Upper lobe of right lung (tissue), 1 donor: ENCODE measurements around the gene STT3A. TPM values are rescaled to one million over a fixed set of nuclear protein-coding genes. Genes with fewer than 3 reads are reported as not detected.

Experiments used
- ATAC-seq: fragments of 200-7000 bp; cut with Tn5 transposase; one replicate; pipeline ENCODE4 v1.9.1; 2020; ENCODE audit warnings: mild to moderate bottlenecking, moderate library complexity
- DNase-seq: peaks from one replicate; pipeline ENCODE4 v3.0.0-alpha.2; 2020
- H3K27ac ChIP-seq: fragments of 200-600 bp; one replicate; pipeline ENCODE4 v1.8.0; 2022
- H3K27me3 ChIP-seq: fragments of 200-600 bp; one replicate; pipeline ENCODE4 v1.8.0; 2022; ENCODE audit warnings: mild to moderate bottlenecking
- H3K36me3 ChIP-seq: fragments of 200-600 bp; one replicate; pipeline ENCODE4 v1.8.0; 2022
- H3K4me1 ChIP-seq: fragments of 200-600 bp; one replicate; pipeline ENCODE4 v1.8.0; 2022
- H3K4me3 ChIP-seq: fragments of 200-600 bp; one replicate; pipeline ENCODE4 v1.8.0; 2022; ENCODE audit warnings: mild to moderate bottlenecking
- H3K9me3 ChIP-seq: fragments of 200-600 bp; one replicate; pipeline ENCODE4 v1.8.0; 2022
- CTCF ChIP-seq: fragments of 200-600 bp; IDR thresholded peaks from one replicate; pipeline ENCODE4 v1.8.0; 2022; ENCODE audit warnings: antibody characterized with exemption
- intact Hi-C: fragments of 100-400 bp; cut with DNase I; formaldehyde crosslinking; loops from one replicate; pipeline ENCODE4 v1.11.0; 2022
- total RNA-seq: library from RNA; stranded (reverse); fragmentation: NEBNext Ultra II Directional; extraction: Animal tissue kit (Norgen Biotek cat#: 25700); gene quantifications from one replicate; pipeline ENCODE4 v1.2.1, GENCODE V29; 2021
- donor health status: DM: no; HTN: yes; CAD: no; lungs with severe emphysema.

The STT3A gene
- total RNA-seq, 1 donor from 2014 or later, result 131 TPM

DNA sequence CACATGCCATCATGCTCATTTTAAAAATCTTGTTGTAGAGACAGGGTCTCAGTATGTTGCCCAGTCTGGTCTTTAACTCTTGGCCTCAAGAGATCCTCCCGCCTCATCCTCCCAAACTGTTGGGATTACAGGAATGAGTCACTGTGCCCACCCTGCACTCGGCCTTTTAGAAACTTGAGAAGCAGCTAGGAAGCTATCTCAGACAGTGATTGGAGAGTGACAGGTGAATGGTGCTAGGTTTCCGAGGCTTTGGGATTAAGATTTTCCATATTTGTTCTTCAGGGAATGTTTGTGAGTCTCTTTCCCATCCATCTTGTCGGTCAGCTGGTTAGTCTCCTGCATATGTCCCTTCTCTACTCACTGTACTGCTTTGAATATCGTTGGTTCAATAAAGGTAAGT, 12.8 kb upstream of the STT3A start:
- H3K4me1 ChIP-seq, result no peaks in the 10 kb centered on the region
- H3K27me3 ChIP-seq, result no peaks in the 10 kb centered on the region
- intact Hi-C loops, result no loop called here

DNA sequence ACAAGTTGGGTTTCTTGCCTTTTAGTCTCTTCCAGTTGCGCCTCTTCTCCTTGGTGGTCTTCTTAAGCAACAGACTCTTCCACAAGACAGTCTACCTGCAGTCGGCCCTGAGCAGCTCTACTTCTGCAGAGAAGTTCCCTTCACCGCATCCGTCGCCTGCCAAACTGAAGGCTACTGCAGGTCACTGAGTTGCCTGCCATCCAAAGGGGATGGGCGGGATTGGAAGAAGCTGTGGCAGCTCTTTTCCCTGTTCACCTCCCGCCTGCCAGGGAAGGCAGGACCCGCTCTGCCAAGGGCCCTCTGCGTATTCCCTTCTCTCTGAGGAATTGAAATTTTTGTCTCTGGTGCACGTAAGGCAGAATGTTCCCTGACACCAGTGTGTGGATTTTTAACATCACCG, 9.2 kb upstream of the STT3A start:
- ATAC-seq, result no peak
- Histone ChIP-seq H3K36me3 (peaks cover 61% of the 10 kb centered on the region), H3K4me3 (no peak overlapping the region), H3K4me1 (no peaks in the 10 kb centered on the region), H3K27me3 (no peaks in the 10 kb centered on the region), H3K9me3 (no peaks in the 10 kb centered on the region), H3K27ac (no peak overlapping the region)
- no peak for DNase-seq
- TF ChIP-seq CTCF, result no peak
- intact Hi-C loops, result no loop called here

More for the DNA sequence above, 12.8 kb upstream of the STT3A start:
- Histone ChIP-seq H3K4me3 (no peak overlapping the region), H3K36me3 (peaks cover 98% of the 10 kb centered on the region), H3K9me3 (no peaks in the 10 kb centered on the region), H3K27ac (no peak overlapping the region)
- no peak for ATAC-seq
- TF ChIP-seq CTCF, result no peak
- no peak for DNase-seq

DNA sequence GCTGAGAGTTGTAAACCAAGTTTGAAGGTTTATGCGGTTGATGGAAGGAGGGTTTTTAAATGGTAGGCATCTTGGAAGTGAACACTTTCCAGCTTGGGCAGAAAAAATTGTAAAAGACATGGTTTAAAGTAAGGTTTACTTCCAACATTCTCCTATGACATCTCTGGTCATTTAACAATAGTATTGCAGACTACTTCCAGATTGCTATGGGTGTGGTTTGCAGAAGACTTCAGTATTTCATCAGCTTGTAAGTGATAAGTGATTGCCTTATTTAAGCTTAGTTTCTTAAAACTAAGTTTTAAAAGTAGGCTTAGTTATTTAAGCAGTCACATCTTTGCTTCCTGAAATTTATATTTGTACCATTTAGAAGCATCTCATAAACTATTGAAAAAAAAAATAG, 7.2 kb upstream of the STT3A start:
- no peaks in the 10 kb centered on the region for H3K4me1 ChIP-seq
- DNase-seq (no peak), ATAC-seq (no peak)
- H3K9me3 ChIP-seq, result no peaks in the 10 kb centered on the region
- no peak overlapping the region for H3K4me3 ChIP-seq
- H3K27me3 ChIP-seq, result no peaks in the 10 kb centered on the region
- H3K36me3 ChIP-seq, result peaks cover 41% of the 10 kb centered on the region
- intact Hi-C loops, result no loop called here
- TF ChIP-seq CTCF, result no peak
- H3K27ac ChIP-seq, result no peak overlapping the region

- intact Hi-C loops, result no loop called here
- H3K27ac ChIP-seq, result no peak overlapping the region
- no peak for TF ChIP-seq CTCF
- DNase-seq, result no peak
- peaks cover 29% of the 10 kb centered on the region for H3K36me3 ChIP-seq
- no peak for ATAC-seq
- H3K4me1 ChIP-seq, result no peaks in the 10 kb centered on the region
- no peaks in the 10 kb centered on the region for H3K9me3 ChIP-seq
- no peak overlapping the region for H3K4me3 ChIP-seq
- no peaks in the 10 kb centered on the region for H3K27me3 ChIP-seq
Observed at GRCh38 chr11:125586623-125587022, 6.0 kb upstream of the STT3A start.

GRCh38 chr11:125587480-125587879, 5.2 kb upstream of the STT3A start:
- H3K27me3 ChIP-seq, result no peaks in the 10 kb centered on the region
- intact Hi-C loops, result no loop called here
- no peak for TF ChIP-seq CTCF
- no peak for DNase-seq
- no peaks in the 10 kb centered on the region for H3K9me3 ChIP-seq
- peaks cover 21% of the 10 kb centered on the region for H3K36me3 ChIP-seq
- no peaks in the 10 kb centered on the region for H3K4me1 ChIP-seq
- ATAC-seq, result no peak
- no peak overlapping the region for H3K27ac ChIP-seq
- no peak overlapping the region for H3K4me3 ChIP-seq

DNA sequence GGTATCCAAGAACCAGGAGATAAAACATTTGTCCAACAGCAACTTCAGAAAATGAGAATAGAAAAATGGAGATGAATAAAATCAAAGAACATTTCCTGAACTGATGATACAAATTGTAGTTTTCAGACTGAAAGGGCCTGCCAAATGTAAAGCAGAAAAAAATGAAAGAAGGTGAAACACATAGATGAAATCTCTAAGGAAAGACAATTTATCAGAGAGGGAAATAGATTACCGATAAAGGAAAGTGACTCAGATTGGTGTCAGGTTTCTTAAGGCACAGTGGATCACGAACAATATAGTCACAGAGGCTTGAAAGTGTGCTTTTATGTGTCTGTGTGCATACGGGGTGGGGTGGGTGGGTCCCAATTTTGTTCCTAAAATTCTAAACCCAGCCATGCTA, 4.1 kb upstream of the STT3A start:
- Histone ChIP-seq H3K9me3 (no peaks in the 10 kb centered on the region), H3K4me1 (peaks cover 3% of the 10 kb centered on the region), H3K27ac (no peak overlapping the region), H3K4me3 (no peak overlapping the region), H3K27me3 (no peaks in the 10 kb centered on the region), H3K36me3 (peaks cover 11% of the 10 kb centered on the region)
- no peak for DNase-seq
- intact Hi-C loops, result no loop called here
- no peak for ATAC-seq
- no peak for TF ChIP-seq CTCF
